ENCODE data around the gene VEPH1. TPM values are rescaled to one million over a fixed set of nuclear protein-coding genes. Genes with fewer than 3 reads are reported as not detected.

The VEPH1 gene
- total RNA-seq, 1 donor from 2014 or later = 2.2 TPM

GRCh38 chr3:157220211-157220610 is 283.0 kb downstream of the VEPH1 start:
- Mint-ChIP-seq H3K4me3 (ENCODE audit: unreplicated experiment) (no peak overlapping the region), H3K9me3 (ENCODE audit: low read depth) (no peaks in the 10 kb centered on the region), H3K27me3 (ENCODE audit: low read depth) (no peaks in the 10 kb centered on the region), H3K36me3 (ENCODE audit: low read depth) (no peaks in the 10 kb centered on the region), H3K27ac (ENCODE audit: unreplicated experiment) (no peak overlapping the region), H3K4me1 (ENCODE audit: low read depth) (peaks cover 7% of the 10 kb centered on the region)
- TF ChIP-seq CTCF (IDR thresholded peaks at IDR 0.05) = no peak
- no peak for DNase-seq (ENCODE audit: low spot score)

GRCh38 chr3:157219215-157219614 is 284.0 kb downstream of the VEPH1 start:
- Mint-ChIP-seq H3K27me3 (ENCODE audit: low read depth) (no peaks in the 10 kb centered on the region), H3K27ac (ENCODE audit: unreplicated experiment) (no peak overlapping the region), H3K4me1 (ENCODE audit: low read depth) (peaks cover 7% of the 10 kb centered on the region), H3K36me3 (ENCODE audit: low read depth) (no peaks in the 10 kb centered on the region), H3K9me3 (ENCODE audit: low read depth) (no peaks in the 10 kb centered on the region), H3K4me3 (ENCODE audit: unreplicated experiment) (no peak overlapping the region)
- no peak for TF ChIP-seq CTCF (IDR thresholded peaks at IDR 0.05)
- DNase-seq (ENCODE audit: low spot score) = no peak

Other genes with a start within 250 kb of the VEPH1 start
- 14.9 to 41.2 TPM (median 40.2 TPM) in 3 replicates for gene PTX3, start 66.6 kb downstream of the VEPH1 start, total RNA-seq

Data from chondrocyte (in vitro differentiated cells).